AG08395 (cell line): ENCODE results near the gene MAEL.
"Not testable (repeated sequence)": the region's sequence is repeated elsewhere in the genome, so short reads cannot be mapped to it uniquely, and the experiment has no call there.

ENCODE experiments used
- DNase-seq: peaks from one replicate; pipeline ENCODE4 v3.0.0; 2012; ENCODE audit warnings: mixed read lengths, low spot score

Gene MAEL

DNA sequence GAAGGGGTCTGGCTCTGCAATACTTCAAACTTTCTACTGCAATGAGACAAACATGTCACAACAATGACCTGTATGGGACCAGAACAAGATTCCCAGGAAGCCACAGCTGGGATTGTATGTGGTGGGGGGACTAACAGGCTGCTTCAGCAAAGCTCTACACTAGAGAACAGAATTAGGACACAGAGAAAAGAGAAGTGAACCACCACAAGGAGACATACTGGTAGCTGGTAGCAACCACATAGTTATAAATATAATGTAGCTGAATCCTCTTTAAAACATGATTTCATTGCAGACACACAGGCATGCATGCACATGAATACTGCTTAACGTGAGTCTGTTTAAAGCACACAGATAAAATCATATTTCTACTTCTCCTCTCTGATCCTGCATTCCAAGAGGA lies 10.3 kb upstream of the MAEL start:
- no peak for DNase-seq

DNA sequence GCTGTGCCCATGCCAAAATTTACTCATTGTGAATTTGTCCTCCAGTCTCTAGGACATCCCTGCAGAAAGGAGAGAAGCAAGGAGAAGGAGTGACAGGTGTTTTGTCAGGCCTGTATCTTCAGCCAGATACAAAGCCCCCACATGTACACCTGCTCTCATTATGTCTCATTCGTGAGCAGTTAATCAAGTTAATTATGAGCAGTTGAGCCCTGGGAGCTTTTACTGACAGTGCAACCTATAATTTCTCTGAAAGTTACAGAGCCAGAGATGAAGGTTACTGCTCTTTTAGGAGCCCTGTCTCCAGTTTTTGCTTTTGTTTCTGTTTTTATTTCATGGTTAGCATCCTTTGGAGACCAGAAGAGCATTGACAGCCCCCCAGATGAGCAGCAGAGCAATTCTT lies 8.7 kb upstream of the MAEL start:
- no peak for DNase-seq

DNA sequence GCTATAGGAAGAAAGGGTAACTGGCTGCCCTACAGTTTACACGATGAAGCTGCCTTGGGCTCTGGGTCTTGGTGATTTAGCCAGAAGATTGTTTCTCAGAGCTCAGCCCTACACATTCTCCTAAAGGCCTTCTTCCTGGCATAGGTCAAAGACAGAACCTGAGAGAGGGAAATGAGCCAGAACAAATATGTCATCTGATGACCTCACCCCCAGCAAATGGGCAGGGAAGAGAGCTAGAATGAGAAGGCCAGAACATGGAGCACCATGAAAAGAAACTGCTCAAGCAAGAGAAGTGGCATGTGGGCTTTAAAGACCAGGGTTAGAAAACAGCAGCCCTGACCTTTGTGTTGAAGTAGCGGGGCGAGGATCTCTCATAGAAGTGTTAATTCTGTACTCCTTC lies 8.3 kb upstream of the MAEL start:
- DNase-seq, result no peak

DNA sequence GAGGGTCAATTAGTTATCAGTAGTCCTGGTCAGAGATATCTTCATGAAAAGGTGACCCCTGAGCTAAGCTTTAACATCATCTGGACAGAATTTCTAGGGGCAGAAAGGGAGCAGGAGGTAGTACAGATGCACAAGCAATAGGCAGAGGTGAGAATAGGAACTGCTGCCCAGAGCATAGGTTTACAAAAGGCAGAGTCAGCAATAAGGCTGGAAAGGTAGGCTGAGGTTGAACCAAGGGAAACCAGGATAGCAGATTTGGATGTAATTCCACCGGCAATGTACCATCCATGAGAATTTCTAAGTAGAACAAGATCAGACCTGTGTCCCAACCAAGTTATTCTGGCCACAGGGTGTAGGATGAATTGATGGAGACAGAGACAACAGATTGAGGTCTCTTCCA lies 7.5 kb upstream of the MAEL start:
- no peak for DNase-seq

DNA sequence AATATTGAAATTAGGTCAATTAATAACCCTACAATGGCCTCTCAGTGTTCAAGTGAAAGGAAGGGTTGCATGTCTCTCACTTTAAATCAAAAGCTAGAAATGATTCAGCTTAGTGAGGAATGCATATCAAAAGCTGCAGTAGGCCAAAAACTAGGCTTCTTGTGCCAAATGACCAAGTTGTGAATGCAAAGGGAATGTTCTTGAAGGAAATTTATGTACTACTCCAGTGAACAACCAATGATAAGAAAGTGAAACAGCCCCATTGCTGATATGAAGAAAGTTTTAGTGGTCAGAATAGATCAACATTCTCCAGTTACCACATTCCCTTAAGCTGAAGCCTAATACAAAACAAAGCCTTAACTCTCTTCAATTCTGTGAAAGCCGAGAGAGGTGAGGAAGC lies 10.0 kb downstream of the MAEL start:
- no peak for DNase-seq

DNA sequence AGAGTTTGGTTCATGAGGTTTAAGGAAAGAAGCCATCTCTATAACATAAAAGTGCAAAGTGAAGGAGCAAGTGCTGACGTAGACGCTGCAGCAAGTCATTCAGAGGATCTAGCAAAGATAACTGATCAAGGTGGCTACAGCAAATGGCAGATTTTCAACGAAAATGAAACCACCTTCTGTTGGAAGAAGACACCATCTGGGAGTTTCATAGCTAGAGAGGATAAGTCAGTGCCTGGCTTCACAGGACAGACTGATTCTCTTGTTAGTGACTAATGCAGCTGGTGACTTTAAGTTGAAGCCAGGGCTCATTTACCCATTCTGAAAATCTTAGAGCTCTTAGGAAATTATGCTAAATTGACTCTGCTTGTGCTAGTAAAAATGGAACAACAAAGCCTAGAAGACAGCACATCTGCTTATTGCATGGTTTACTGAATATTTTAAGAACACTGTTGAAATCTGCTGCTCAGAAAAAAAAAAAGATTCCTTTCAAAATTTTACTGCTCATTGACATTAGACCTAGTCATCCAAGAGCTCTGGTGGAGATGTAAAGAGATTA lies 10.5 kb downstream of the MAEL start:
- no peak for DNase-seq

DNA sequence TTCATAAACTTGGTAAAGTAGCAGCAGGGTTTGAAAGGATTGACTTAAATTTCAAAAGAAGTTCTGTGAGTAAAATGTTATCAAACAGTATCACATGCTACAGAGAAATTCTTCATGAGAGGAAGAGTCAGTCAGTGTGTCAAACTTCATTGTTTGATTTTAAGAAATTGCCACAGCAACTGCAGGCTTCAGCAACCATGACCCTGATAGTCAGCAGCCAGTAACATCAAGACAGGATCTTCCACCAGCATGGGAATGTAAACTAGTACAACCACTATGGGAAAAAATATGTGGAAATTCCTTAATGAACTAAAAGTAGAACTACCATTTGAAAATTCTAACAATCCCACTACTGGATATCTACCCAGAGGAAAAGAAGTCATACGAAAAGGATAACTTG lies 11.5 kb downstream of the MAEL start:
- no peak for DNase-seq

DNA sequence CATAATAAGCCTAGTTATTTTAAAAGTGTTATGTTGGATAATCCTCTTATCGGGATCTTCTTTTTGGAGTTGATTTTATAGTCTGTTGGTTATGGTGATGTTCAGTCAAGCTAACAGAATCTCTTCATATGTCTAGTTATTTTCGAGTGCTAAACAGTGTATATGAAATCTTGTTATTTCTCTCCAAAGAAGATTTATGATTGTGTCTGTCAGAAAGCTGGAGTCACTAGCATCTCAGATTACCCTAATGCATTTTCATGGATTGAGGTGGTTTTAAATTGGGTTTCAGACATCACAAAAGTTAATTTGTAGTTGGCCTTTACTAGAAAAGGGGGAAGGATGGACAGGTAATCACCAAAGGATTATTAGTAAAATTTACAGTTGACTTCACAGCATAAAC lies 13.3 kb downstream of the MAEL start:
- DNase-seq, result no peak

DNA sequence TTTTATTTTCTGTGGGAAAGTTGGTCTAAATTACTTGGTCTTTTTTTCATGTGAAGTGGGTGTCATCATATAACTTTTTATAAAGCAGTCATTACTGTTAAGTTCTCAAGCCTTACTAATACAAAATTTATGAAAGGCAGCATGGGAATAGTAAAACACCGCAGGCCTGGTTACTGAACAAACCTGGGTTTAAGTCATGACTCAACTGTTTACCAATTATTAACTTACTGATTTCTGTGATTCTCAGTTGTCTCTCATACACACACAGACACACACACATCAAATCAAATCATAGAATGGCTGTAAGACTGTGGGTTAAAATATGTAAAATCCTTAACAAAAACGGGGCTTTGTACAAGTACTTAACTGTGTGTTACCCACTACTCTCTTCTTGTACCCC lies 14.6 kb downstream of the MAEL start:
- no peak for DNase-seq

DNA sequence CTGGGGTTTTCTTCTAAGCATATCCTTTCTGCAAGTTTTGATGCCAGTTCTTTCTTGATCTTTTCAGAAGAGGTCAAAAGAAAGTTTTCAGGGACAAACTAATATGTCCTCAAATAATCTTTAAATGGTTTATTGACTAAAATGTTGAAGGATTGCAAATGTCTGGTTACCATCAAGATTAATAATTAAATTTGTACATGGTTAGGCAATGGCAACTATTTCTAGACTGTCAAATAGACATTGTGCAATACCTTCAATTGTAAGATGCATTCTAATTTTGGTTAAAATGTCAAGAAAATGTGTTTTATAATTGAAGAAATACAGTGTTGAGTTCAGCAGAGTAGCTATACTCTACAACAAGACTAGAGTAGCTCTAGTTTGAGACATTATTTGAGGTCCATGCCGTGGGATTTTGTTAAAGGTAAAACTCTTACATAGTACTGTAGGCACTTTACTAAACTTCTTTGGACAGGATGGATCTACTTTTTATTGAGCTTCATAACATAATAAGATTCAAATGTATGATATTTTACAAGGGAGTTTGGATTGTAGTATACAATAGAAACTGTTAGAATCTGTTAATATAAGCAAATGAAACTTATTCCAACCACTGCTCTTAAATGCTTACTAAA lies 22.6 kb downstream of the MAEL start:
- no peak for DNase-seq

DNA sequence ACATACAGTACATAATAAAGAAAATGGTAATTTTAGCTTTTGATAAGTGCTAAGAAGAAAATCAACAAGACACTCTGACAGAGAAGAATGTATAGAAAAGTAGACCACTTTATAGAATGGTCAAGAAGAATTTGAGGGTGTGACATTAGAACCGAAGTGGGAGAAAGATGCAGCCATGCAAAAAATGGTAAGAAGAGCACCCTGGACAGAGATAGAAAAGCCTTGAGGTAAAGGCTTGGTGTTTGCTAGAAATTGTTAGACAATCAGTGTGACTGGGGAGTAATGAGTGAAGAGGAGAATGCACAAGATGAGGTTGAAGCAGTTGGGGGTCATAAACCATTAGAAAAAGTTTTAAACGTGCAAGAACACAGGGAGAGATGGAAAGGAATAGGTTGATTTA lies 23.5 kb downstream of the MAEL start:
- no peak for DNase-seq

DNA sequence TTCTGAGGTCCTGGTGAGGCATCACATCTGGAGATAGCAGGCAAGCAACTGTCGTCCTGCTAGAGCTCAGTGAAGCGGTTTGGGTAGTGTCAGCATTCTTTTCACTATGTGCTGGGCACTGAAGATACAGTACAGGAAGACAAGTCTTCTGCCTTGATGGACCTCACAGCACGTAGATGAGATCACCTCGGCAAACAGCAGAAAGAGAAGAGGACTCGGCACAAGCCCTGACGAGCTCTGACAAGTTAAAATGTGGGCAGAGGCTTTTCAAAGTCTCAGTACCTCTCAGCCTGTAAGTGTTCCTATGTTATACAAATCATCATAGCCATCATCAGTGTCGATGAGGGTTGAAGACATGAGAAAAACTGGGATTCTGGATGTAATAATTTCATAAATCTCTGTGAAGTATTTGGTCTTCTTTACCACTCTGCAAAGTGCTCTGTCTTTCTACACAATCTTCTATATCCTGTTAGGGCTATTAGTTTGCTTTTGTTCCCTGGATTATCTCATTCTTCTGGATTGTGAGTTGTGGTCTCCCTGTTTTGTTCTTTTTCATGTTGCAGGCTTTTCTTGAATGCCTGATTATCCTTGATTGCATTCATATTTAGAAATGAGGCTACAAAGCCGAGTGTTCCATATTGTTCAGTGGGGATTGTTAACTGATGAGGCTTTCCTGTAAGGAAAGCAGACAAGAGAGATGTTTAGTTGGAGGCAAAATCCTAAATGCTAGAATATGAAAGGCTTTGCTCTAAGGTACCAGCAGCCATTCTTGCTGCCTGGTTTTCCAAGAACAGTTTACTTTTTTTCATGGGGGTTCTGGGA lies 24.2 kb downstream of the MAEL start:
- no peak for DNase-seq

DNA sequence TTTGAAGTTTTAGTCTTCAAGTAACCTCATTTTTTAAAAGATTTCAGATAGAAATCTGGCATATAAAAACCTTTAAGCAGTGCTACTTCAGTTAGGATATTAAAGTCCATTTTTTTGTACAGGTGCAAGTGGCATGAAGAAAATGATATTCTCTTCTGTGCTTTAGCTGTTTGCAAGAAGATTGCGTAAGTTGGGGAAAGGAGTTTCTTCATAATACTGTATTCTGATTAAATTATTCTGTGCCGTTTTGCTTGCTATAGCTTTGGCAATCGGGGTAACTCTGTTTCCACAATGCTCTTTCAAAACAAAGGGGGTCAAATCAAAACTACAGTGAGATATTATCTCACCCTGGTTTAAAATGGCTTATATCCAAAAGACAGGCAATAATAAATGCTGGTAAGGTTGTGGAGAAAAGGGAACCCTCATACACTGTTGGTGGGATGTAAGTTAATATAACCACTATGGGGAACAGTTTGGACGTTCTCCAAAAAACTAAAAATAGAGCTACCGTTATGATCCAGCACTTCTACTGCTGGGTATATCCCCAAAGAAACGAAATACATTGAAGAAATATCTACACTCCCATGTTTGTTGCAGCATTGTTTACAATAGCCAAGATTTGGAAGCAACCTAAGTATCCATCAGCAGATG lies 27.1 kb downstream of the MAEL start:
- DNase-seq, result no peak

DNA sequence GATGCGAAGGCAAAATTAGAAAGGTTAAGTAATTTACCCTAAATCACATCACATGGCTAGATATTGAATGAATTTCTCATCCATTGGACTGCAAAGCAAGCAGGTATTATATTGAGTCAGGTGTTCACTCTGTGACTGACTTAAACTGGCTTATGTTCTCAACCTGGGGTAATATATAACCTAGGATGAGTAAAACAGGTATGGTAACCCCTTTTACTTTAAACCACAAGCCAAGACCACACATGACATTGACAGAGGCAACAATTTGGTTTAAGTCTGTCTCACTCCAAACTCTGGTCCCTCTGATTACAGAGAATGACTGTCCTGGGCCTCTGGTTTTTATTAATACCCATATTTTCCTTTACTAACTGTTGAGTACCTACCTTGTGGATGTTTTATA lies 33.3 kb downstream of the MAEL start:
- DNase-seq, result no peak

DNA sequence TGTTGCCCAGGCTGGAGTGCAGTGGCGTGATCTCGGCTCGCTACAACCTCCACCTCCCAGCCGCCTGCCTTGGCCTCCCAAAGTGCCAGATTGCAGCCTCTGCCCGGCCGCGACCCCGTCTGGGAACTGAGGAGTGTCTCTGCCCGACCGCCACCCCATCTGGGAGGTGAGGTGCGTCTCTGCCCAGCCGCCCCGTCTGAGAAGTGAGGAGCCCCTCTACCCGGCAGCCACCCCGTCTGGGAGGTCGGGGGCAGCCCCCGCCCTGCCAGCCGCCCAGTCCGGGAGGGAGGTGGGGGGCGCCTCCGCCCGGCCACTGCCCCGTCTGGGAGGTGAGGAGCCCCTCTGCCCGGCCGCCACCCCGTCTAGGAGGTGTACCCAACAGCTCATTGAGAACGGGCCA lies 40.5 kb downstream of the MAEL start:
- DNase-seq, result not testable (repeated sequence)

DNA sequence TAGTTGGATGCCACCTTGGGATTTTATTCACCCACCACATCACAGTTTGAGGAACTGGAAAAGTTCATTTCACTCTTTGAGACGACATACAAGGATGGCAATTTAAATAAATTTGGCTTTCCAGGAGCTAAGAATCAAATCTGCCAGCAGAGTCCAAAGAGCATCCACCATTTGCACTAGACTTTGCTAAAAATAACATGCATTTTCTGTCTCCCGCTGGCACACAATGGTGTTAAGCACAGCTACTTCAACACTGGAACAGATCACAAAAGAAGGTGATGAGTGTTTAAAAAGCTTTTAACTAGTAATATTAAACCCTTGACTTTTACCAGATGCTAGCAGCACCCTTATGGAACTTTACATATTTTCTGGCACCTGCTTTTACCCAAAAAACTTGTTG lies 44.6 kb downstream of the MAEL start:
- DNase-seq, result no peak

DNA sequence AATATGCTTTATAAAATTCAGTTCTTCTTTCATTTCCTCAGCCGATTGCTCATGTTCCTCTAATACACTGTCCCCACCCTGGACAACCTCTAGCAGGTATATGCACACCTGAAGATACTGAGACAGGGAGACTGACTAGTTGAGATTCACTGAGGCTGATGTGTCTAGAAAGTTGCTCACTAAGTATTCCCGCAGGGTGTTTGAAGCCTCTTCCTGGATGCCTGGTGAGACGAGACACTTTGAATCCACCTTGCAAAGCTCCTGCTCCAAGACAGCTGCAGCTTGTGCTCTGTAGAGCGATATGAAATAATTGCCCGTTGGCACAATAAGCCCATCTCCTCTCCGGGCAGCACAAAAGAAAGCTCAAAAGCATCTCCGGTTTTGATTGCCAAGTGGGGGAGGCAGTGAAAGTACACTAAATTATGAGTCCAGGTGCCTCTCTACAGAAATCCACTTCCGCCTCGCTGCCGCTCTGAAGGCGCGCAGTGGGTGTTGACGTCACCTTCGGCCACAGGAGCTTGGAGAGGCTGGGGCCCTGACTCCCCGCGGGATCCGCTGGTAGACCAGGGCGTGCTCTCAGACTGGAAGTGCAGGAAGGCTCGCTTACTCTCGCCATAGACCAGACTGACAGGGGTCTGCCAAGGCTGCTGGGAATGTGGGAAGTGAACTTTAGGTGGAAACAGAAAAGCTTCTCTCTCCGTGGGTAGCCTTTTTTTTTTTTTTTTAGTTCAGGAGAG lies 54.8 kb downstream of the MAEL start:
- DNase-seq, result peak; percentile 29

DNA sequence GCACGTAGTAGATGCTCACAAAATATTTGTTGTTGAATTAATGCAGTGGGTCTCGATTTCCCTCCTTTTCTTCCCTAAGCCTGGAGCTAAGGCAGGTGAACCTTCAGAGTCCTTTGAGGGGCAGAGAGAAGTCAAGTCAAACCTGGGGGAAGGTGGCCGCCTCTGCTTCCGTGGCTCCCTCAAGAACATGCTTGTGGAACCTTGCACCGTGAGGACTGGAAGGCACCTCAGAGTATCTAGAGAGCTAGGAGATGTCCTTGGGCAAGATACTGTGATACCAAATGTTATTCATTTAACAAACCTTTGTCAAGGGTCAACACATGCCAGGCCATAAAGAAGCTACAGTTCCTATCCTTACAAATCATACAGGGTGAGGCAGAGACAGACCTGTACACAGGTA lies 62.8 kb downstream of the MAEL start:
- DNase-seq, result no peak

DNA sequence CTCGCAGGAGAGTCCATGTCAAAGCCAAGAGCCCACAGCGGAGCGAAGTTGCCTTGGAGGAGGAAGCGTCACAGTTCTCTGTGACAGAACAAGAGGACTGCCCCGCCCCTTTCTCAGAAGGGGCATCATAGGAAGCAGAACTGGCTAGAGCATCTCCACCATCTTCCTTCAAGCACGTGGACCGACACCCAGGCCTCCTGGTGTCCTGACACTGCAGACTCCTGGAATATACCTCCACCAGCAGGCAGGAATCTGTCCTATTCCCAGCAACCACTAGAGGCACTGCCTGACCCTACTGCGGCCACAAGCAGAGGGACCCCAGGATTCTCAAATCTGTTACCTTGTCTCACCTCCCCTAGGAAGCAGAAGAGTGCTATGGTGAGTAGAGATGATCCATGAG lies 63.3 kb downstream of the MAEL start:
- DNase-seq, result no peak

DNA sequence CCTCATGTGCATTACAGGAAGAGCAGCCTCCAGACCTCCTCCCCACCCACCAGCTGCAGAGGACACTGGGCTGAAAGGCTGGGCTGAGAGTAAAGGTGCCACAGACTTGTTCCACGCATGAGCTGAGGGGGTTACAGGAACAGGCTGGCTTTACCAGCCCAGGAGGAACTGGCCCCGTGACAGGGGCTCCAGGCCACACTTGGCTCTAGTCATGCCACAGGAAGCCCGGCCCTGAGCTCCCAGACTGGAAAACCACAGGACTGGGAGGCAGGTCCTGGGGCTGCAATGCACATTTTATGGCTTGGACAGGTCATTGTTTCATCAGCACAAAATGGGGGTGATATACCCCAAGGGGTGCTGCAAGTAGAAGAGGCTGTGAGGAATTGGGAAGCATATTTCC lies 65.5 kb downstream of the MAEL start:
- DNase-seq, result no peak

DNA sequence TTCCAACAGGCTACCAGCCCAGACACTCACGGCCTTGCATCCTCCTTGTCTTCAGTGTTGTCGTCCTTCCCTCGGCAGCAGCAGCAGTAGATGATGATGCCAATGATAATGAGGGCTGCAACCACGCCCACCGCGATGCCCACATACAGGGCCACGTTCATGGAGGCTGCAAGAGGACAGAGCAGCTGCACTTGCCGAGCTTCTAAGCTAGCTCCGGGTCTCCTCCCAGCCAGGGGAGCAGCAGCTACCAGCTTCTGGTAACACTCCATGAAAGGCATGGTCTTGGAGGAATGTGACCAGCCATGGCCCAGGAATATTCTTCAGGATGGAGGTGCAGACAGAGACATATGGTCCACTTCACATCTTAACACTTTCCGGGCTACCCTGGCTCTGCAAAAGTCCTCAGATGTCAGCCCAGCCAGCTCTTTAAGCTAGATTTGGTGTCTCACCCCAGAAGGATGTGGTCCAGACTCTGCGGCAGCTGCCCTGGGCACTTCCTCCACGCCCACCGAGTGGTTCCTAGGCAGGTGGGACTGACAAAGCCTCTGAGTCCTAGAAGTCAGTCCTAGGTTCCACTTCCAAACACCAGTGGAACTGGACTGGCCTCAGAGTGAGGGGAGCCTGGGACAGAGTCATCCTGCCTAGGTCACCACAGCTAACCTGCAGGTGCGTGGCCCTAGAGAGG lies 66.0 kb downstream of the MAEL start:
- no peak for DNase-seq
